OCI-LY7 (cell line): Measurements from ENCODE around the gene NCOA7. TPM values are rescaled to one million over a fixed set of nuclear protein-coding genes. Genes with fewer than 3 reads are reported as not detected.
"Not testable (repeated sequence)": the region's sequence is repeated elsewhere in the genome, so short reads cannot be mapped to it uniquely, and the experiment has no call there.

ENCODE experiments used
- BruUV-seq: library from RNA; stranded (reverse); fragments of 400-500 nt; replicated peaks from 2 replicates; lab custom pipeline; 2021; lab: Mats Ljungman, UMichigan
- CTCF ChIA-PET: fragments of 300-600 bp; sonication (Branson Sonifier 250); formaldehyde crosslinking; loops from one replicate; lab custom pipeline; 2022; ENCODE audit warnings: antibody characterized with exemption; ENCODE audit not compliant: unreplicated experiment; lab: Charles Lee
- POLR2A ChIA-PET: fragments of 300-600 bp; sonication (Branson Sonifier 250); formaldehyde crosslinking; loops from one replicate; lab custom pipeline; 2022; ENCODE audit warnings: antibody characterized with exemption; lab: Charles Lee
- DNase-seq: peaks from one replicate; pipeline ENCODE4 v3.0.0-alpha.2; 2015; ENCODE audit warnings: low spot score
- H2AFZ ChIP-seq: fragments of 200-600 bp; sonication (generic), shearing (Covaris generic); 2 replicates; pipeline ENCODE4 v1.6.1; 2014; ENCODE audit warnings: mild to moderate bottlenecking, antibody characterized with exemption, low read length, moderate library complexity
- H3K27ac ChIP-seq: fragments of 200-600 bp; sonication (generic); 2 replicates; pipeline ENCODE4 v1.5.1; 2014; ENCODE audit warnings: mixed run types, low read depth, mild to moderate bottlenecking, moderate library complexity, low read length, inconsistent platforms; ENCODE audit not compliant: poor library complexity, severe bottlenecking
- H3K36me3 ChIP-seq: fragments of 200-600 bp; sonication (generic); 2 replicates; pipeline ENCODE4 v1.6.1; 2014; ENCODE audit warnings: mild to moderate bottlenecking, antibody characterized with exemption, low read length, moderate library complexity, mixed read lengths; ENCODE audit not compliant: insufficient read depth
- H3K4me1 ChIP-seq: fragments of 200-600 bp; sonication (generic); 2 replicates; pipeline ENCODE4 v1.5.1; 2014; ENCODE audit warnings: mild to moderate bottlenecking, low read length; ENCODE audit not compliant: insufficient read depth, poor library complexity, severe bottlenecking
- H3K4me2 ChIP-seq: fragments of 200-600 bp; sonication (generic); 2 replicates; pipeline ENCODE4 v1.6.1; 2014; ENCODE audit warnings: mild to moderate bottlenecking, low read length
- H3K4me3 ChIP-seq: fragments of 200-600 bp; sonication (generic); 2 replicates; pipeline ENCODE4 v1.5.1; 2014; ENCODE audit warnings: mild to moderate bottlenecking, low read depth, low read length; ENCODE audit not compliant: poor library complexity, severe bottlenecking
- H3K79me2 ChIP-seq: fragments of 200-600 bp; sonication (generic); 2 replicates; pipeline ENCODE4 v1.6.1; 2016; ENCODE audit warnings: low read depth, mild to moderate bottlenecking, low read length, moderate library complexity, mixed read lengths; ENCODE audit not compliant: insufficient read depth
- H3K9me2 ChIP-seq: fragments of 200-600 bp; sonication (generic); 2 replicates; pipeline ENCODE4 v1.6.1; 2016; ENCODE audit warnings: mild to moderate bottlenecking, low read length, mixed read lengths; ENCODE audit not compliant: insufficient read depth
- H3K9me3 ChIP-seq: fragments of 200-600 bp; sonication (generic); 2 replicates; pipeline ENCODE4 v1.6.1; 2014; ENCODE audit warnings: mild to moderate bottlenecking, mixed run types, low read length, mixed read lengths
- H4K20me1 ChIP-seq: fragments of 200-600 bp; sonication (generic); 2 replicates; pipeline ENCODE4 v1.6.1; 2014; ENCODE audit warnings: mild to moderate bottlenecking, antibody characterized with exemption, low read length, moderate library complexity, mixed read lengths; ENCODE audit not compliant: insufficient read depth
- EZH2phosphoT487 ChIP-seq: fragments of 200-600 bp; sonication (generic); IDR thresholded peaks from 2 replicates; pipeline ENCODE4 v1.6.1; 2018; ENCODE audit warnings: low read depth, borderline replicate concordance, mild to moderate bottlenecking, mixed run types, antibody characterized with exemption, low read length, moderate library complexity, mixed read lengths
- intact Hi-C: fragments of 100-400 bp; cut with micrococcal nuclease; formaldehyde crosslinking; loops from one replicate; pipeline ENCODE4 v1.10.0; 2022; ENCODE audit not compliant: unreplicated experiment
- total RNA-seq, 2 experiments: library from RNA; depleted of rRNA in 1 of 2; stranded (reverse); fragments of >200 nt in 1 of 2; shearing (Covaris generic) in 1 of 2; gene quantifications; 2 replicates each; pipeline ENCODE4 v1.2.3, GENCODE V29; 2014 to 2022
- TF ChIP-seq, protein P1 (sequence below): fragments of 200-600 bp; sonication (generic); conservative IDR thresholded peaks from 2 replicates; pipeline ENCODE4 v1.5.1; 2014; ENCODE audit warnings: mild to moderate bottlenecking, antibody characterized with exemption, low read length, moderate library complexity, mixed read lengths

NCOA7 gene
- total RNA-seq, 2 experiments from 2014 or later = 14.8 to 52.2 TPM

DNA sequence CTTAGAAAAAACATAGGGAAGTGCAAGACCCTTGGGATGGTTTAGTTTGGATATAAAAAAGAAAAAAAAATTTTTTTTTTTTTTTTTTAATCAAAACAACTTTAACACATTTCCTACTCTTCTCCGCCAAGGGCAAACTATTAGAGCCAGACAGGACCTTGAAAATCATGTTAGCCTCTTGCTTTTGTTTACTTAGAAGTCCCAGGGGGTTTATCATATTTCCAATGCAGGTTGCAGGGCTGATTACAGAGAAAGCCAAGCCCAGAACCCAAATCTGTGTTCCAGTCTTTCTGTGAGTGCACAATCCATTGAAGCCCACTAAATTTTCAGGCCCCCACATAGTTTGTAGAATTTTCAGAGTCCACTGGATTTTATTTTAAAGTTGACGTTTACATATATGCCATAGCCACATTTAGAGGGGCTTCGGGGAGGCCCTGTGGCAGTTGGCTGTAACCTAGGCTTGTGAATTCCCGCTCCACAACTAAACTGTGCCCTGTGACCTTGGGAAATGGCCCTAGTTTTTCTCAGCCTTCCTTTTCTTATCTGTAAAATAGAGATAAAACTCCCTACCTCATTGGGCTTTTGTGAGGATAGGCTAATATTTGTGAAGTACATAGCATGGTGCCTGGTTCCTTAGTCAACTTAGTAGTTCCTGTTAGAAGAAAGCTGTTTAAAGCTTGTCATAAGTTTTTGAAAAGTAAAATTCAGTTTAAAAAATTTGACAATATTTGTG is 55.7 kb downstream of the NCOA7 start:
- ChIA-PET POLR2A (interaction anchor here (0.6 to 0.8 kb wide), 2 partner anchors 13 to 153 kb away, joined by 4 to 5 read pairs; no protein-coding TSS in a partner anchor), CTCF (no interaction called here)
- no peak for DNase-seq
- TF ChIP-seq EZH2phosphoT487 = no peak
- TF ChIP-seq, protein P1, sequence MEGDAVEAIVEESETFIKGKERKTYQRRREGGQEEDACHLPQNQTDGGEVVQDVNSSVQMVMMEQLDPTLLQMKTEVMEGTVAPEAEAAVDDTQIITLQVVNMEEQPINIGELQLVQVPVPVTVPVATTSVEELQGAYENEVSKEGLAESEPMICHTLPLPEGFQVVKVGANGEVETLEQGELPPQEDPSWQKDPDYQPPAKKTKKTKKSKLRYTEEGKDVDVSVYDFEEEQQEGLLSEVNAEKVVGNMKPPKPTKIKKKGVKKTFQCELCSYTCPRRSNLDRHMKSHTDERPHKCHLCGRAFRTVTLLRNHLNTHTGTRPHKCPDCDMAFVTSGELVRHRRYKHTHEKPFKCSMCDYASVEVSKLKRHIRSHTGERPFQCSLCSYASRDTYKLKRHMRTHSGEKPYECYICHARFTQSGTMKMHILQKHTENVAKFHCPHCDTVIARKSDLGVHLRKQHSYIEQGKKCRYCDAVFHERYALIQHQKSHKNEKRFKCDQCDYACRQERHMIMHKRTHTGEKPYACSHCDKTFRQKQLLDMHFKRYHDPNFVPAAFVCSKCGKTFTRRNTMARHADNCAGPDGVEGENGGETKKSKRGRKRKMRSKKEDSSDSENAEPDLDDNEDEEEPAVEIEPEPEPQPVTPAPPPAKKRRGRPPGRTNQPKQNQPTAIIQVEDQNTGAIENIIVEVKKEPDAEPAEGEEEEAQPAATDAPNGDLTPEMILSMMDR = no peak
- H3K27ac ChIP-seq = no peak overlapping the region
- H4K20me1 ChIP-seq = no peaks in the 10 kb centered on the region
- no peak overlapping the region for H3K4me3 ChIP-seq
- H3K4me2 ChIP-seq = no peak overlapping the region
- H3K9me2 ChIP-seq = no peaks in the 10 kb centered on the region
- no peak overlapping the region for H2AFZ ChIP-seq
- intact Hi-C loops = no loop called here
- H3K79me2 ChIP-seq = peaks cover 32% of the 10 kb centered on the region; the same call in 1 of the 2 replicates
- no TSS peak for BruUV-seq
- H3K4me1 ChIP-seq = peaks cover 18% of the 10 kb centered on the region
- peaks cover 5% of the 10 kb centered on the region; the same call in 1 of the 2 replicates for H3K36me3 ChIP-seq
- H3K9me3 ChIP-seq = no peaks in the 10 kb centered on the region

DNA sequence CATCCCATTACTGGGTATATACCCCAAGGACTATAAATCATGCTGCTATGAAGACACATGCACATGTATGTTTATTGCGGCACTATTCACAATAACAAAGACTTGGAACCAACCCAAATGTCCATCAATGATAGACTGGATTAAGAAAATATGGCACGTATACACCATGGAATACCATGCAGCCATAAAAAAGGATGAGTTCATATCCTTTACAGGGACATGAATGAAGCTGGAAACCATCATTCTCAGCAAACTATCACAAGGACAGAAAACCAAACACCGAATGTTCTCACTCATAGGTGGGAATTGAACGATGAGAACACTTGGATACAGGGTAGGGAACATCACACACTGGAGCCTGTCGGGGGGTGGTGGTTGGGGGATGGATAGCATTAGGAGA is 57.5 kb downstream of the NCOA7 start:
- H3K9me2 ChIP-seq, DNase-seq, BruUV-seq, H2AFZ ChIP-seq, intact Hi-C loops, H3K27ac ChIP-seq, H3K4me2 ChIP-seq, CTCF ChIA-PET, H3K4me3 ChIP-seq, H4K20me1 ChIP-seq, H3K4me1 ChIP-seq: not testable (repeated sequence)
- H3K9me3 ChIP-seq = peaks cover 11% of the 10 kb centered on the region; the same call in 1 of the 2 replicates
- H3K36me3 ChIP-seq = peaks cover 10% of the 10 kb centered on the region; the same call in 1 of the 2 replicates
- POLR2A ChIA-PET = interaction anchor here (0.7 to 1.5 kb wide), 2 partner anchors 20 to 108 kb away, joined by 3 read pairs; partner anchors contain the start of gene HINT3
- H3K79me2 ChIP-seq = peaks cover 28% of the 10 kb centered on the region; the same call in 1 of the 2 replicates

DNA sequence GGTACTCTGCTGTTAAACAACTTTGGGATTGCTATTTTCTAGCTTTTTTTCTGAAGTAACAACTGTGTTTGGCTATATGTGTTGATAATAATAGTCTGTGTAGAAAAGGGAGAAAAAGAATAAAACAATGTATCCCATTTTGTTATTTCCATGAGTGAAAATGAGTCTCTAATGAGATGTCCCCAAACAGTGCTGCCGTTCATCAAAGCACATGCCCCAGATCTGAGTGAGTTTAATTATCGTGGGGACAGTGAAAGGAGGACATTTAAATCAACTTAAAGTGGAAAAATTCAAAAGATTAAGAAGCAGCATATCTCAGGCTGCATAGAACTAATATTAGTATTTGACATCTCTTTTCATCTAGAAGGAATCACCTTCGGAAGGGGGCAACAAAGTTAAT is 59.6 kb downstream of the NCOA7 start:
- ChIA-PET CTCF (no interaction called here), POLR2A (interaction anchor here (0.8 to 1.2 kb wide), 3 partner anchors 10 to 40 kb away, joined by 3 to 6 read pairs (median 4); no protein-coding TSS in a partner anchor)
- no peaks in the 10 kb centered on the region for H3K9me2 ChIP-seq
- BruUV-seq = no TSS peak
- H3K9me3 ChIP-seq = peaks cover 13% of the 10 kb centered on the region; the same call in 1 of the 2 replicates
- no peak overlapping the region for H3K4me2 ChIP-seq
- H3K36me3 ChIP-seq = peaks cover 11% of the 10 kb centered on the region
- no peak overlapping the region for H3K27ac ChIP-seq
- no peak overlapping the region for H3K4me3 ChIP-seq
- intact Hi-C loops = no loop called here
- DNase-seq = no peak
- peaks cover 30% of the 10 kb centered on the region; the same call in 1 of the 2 replicates for H3K79me2 ChIP-seq
- no peak overlapping the region for H2AFZ ChIP-seq
- H4K20me1 ChIP-seq = no peaks in the 10 kb centered on the region
- H3K4me1 ChIP-seq = no peaks in the 10 kb centered on the region
- no peak for TF ChIP-seq EZH2phosphoT487
- TF ChIP-seq, protein P1 = no peak
